HG02884 (cell line): Measurements from ENCODE around the gene CHURC1.
"Not testable (repeated sequence)": the region's sequence is repeated elsewhere in the genome, so short reads cannot be mapped to it uniquely, and the experiment has no call there.

Experiments
- ATAC-seq: cut with Tn5 transposase; IDR thresholded peaks from one replicate; pipeline ENCODE4 v1.9.1; 2021; ENCODE audit warnings: mild to moderate bottlenecking, moderate library complexity; ENCODE audit not compliant: unreplicated experiment

Gene CHURC1

DNA sequence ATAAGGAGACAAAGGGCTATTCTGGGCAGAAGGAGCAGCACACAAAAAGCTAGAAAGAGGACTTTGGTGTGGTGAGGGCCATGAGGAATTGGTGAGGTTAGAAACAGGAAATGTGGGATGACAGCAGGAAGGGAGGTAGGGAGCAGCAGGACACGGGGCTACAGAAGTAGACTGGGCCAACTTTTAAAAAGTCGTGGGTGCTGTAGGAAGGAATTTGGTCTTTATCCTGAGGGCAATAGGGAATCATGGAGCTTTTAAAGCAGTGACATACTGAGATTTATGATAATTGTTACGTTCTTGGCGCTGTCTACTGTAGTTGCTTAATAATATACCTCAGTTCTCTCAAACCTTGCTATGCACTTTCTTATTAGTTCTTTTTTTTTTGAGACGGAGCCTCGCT, 8.2 kb upstream of the CHURC1 start:
- no peak for ATAC-seq

DNA sequence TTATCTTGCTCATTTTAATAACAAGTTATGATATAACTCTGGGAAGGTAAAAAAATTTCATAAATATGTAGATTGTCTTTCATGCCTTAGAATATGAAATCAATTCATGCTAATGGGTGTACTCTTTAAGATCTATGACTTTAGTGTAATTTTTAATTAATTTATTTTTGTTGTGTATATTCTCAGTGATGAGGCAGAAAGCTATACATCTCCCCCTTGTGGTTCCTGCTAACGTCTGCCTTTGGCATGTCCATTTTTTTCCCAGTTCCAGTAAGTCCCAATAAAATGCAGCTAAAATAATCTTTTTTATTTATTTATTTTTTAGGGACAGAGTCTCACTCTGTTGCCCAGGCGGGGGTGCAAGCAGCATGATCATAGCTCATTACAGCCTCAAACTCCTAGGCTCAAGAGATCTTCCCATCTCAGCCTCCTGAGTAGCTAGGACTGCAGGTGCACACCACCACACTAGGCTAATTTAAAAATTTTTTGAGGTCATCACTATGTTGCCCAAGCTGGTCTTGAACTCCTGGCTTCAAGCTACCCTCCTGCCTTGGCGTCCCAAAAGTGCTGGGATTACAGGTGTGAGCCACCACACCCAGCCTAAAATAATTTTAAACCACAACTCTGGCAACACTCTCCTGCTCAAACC, 3.3 kb upstream of the CHURC1 start:
- ATAC-seq: no peak

DNA sequence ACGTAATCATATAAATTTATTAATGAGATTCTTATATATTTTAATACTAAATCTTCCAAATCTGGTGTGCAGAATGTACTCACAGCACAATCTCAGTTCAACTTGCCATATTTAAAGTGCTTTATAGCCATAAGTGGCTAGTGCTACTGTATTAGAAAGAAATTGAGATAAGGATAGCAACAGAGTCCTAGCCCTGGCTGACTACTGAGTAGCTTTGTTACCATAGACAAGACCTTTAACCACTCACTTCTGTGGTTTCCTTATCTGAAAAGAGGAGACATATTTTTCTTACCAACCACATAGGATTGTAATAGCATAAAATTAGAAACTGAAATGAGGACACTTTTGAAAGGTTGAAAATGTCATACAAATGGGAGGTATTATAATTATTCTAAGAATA, 2.0 kb upstream of the CHURC1 start:
- ATAC-seq: no peak

DNA sequence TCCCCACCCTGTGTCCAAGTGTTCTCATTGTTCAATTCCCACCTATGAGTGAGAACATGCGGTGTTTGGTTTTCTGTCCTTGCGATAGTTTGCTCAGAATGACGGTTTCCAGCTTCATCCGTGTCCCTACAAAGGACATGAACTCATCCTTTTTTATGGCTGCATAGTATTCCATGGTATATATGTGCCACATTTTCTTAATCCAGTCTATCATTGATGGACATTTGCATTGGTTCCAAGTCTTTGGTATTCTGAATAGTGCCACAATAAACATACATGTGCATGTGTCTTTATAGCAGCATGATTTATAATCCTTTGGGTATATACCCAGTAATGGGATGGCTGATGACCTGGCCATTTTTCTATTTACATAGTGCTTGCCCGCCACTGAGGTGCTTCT, 778 bp upstream of the CHURC1 start:
- ATAC-seq: not testable (repeated sequence)

DNA sequence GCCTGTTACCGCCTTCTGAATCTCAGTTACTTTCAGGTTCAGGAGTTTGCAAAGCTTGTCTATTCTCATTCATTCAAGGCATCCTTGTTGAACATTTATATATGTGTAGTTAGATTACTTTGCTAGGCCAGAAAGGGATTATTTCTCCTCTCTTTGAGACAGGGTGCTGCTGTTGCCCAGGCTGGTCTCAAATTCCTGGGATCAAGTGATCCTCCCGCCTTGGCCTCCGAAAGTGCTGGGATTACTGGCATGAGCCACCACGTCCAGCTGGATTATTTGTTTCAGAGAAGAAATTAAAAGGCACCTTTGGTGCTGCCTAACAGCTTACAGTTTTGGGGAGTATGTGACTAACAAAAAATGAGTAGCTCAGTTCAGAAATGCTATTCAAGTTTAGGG, 772 bp downstream of the CHURC1 start:
- no peak for ATAC-seq

DNA sequence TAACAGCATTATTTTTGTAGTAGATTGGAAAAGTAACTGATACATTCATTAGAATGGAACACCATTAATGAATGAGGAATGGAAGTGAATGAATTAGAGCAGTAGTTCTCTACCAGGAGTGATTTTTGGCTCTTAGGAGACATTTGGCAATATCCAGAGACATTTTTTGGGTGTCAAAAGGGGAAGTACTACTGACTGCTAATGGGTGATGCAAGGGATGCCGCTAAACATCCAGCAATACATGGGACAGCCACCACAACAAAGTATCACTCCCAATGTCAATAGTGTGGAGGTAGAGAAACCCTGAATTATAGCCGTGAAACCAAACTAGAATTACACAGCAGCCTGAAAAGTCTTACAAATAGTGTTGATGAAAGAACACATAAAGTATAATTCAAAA, 1.5 kb downstream of the CHURC1 start:
- ATAC-seq: no peak

DNA sequence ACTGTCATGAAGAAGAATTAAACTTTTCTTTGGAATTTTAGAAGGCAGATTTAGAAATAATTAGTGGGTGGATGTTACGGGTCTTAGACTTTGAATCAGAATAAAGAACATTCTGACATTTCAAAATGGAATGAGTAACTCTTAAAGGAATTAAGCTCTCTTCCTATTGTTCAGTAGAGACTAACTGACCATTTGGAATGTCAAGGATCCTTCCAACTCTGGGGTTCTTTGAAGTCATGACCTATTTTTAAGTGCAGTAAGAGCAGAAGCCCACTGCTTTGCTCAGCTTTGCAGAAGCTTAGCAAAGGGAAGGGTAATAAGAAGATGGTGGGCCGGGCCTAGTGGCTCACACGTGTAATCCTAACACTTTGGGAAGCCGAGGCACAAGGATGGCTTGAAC, 4.0 kb downstream of the CHURC1 start:
- no peak for ATAC-seq

DNA sequence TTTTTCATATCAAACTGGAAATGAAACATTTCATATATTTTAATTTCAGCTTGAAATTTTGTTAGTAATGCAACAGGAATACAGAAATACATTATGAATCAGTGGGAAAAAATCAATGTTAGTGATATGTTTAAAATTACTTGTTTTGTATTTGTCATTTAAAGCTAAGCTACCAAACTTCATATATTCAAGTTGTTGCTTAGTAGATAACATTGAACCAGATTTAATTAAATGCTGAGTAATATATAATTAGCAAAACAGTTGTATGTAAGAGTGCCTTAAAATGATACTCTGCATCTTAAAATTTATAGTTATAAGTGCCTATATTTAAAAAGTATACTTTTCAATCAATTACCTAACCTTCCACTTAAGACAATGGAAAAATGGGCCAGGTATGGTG, 5.0 kb downstream of the CHURC1 start:
- ATAC-seq: no peak

DNA sequence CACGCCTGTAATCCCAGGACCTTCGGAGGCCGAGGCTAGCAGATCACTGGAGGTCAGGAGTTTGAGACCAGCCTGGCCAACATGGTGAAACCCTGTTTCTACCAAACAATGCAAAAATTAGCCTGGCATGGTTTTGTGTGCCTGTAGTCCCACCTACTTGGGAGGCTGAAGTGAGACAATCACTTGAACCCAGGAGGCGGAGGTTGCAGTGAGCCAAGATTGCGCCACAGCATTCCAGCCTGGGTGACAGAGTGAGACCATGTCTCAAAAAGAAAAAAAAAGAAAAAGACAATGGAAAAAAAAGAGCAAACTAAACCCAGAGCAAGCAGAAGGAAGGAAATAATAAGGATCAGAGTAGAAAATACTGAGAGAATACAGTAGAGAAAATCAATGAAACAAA, 5.4 kb downstream of the CHURC1 start:
- no peak for ATAC-seq

DNA sequence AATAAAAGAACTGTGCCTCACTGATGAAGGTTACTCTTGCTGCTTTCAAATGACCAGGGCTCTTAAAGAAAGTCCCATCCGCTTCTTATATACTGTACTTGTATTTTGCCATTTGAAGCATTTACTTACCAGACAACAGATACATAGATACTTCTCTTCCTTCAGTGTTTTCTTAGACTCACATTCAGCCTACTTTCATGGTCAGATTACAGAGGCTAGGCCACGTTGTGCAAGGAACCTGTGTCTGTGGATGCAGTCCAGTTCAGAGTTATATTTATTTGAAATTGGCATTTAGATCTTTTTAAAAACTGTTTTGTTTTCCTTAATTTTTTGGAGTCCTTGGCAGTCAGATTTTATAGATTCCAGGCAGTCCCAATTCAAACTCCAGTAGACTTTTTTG, 6.2 kb downstream of the CHURC1 start:
- no peak for ATAC-seq

DNA sequence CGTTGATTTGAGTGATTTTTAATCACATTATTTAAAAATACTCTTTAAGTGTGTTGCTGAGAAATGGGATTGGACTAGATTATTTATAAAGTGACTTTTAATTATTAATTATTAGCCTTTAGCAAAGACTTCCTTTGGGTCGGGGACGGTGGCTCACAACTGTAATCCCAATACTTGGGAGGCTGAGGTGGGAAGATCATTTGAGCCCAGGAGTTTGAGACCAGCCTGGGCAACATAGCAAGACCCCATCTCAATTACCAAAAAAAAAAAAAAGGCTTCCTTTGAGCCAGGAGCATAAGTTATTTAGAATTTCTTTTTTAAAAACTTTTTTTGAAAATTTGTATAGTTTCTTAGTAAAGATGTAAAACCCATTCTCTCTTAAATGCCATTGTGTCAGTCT, 8.8 kb downstream of the CHURC1 start:
- ATAC-seq: no peak

DNA sequence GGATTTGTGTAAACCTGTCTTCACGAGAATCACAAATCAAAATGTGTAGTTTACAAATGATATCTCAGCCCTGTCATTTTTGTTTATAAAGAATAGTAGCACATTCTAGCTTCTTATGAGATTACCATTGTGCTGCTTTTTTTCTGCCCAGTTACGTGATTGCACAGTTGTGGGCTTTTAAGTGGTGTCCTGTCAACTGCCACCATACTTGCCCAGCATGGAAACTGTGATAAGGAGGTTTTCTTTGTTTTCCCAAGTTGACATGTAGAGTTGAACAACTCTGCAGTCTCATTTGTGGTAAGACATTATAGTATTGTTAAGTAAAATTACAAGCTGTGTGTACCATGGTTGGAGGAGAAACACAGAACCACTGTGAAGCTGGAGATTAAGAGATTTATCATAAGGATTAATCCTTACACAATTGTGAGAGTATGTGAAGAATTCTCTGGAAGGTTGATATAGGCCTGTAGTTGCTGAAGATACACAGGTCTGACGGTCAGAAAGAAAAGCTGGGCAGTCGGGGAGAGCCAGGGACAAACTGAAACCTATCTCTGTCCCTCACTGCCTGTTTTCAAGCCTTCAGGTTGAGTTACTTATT, 12.2 kb downstream of the CHURC1 start:
- ATAC-seq: no peak

DNA sequence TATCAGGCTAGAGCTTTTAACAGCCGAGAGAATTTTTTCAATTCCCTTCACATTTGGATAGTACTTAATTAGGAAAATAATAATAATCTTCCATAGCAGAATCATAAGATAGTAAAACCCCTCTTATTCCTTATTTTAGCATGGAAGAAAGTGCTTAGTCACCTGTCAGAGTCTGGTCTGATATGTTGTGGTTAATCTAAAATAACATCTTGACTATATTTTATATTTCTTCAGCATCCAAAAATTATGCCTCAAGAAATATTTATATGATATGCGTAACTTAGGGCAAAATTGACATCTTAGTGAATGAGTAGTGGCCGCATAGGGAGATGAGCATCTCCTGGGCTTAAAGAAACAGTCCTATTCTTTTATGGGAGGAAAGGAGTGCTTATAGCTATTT, 12.8 kb downstream of the CHURC1 start:
- ATAC-seq: no peak

DNA sequence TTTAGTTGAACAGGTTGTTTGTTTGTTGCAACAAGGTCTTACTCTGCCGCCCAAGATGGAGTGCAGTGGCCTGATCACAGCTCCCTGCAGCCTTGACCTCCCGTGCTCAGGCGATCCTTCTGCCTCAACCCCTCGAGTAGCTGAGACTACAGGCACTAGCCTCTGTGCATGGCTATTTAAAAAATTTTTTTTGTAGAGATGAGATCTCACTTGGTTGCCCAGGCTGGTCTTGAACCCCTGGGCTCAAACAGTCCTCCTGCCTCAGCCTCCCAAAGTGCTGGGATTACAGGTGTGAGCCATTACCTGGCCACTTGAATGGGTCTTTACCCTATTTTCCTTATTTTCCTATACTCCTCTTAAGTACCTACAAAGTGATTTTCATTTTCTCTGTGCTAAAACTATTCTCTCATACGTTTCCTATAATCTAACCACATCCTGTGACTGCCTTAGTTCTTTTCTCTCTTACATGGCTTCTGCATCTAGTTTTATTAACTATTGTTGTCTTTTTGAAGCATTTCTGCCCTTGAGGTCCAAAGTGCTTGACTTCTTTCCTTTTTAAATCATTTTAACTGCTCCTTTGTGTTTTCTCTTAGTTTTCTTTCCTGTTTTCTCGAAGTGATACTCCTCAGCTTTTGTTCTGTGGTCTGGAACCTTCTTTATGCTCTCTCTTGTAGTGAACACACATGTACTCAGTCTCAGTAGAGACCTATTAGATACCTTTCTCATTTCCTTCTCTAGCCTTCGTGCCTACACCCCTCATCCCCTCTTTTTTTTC, 14.2 kb downstream of the CHURC1 start:
- no peak for ATAC-seq

DNA sequence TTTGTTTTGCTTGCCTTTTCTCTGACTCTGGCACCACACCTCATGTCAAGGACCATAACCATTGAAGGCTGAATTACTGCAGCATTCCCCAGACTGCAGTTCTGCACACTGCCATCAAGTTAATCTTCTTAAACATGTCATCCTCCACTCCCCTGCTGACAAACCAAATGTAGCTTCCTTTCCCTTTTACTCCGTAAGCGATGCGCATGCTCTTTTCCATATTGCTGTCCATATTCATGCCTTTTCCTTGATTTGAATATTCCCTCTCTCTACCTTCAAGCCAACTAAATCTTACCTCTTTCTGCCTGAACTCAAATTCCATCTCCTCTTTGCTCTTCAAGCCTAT, 14.7 kb downstream of the CHURC1 start:
- ATAC-seq: no peak

DNA sequence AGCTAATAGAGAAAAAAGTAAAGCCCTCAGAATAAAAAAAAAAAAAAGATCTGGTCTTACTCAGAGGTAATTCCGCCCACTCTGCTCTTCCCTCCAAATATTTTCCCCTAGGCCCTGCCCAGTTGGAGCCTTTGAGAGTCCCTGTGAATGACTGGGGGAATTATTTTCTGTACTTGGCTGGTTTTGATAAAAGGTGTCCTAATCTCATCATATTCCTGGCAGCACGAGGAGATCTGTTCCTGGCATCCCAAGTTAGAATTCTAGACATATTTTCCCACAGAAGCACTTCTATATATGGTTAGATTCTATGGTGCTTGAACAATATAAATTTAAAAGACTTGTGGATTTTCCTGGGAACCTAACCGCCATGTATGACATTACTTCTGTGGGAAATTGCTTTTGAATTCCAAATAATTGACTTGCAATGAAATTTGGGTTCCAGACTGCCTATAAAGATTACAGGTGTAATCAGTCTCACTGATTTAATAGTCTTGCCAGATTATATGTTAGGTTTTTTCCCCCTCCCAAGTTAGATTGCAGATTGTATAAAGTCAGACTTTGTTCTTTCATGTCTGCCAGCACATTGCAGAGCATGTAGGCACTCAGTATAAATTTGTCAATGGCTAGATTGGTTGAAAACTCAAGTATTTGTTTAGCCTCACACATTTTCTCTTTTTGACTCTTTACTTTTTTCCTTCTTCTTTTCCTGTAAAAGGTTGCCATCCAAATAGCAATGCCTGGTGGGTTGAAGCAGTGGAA, 16.0 kb downstream of the CHURC1 start:
- no peak for ATAC-seq

DNA sequence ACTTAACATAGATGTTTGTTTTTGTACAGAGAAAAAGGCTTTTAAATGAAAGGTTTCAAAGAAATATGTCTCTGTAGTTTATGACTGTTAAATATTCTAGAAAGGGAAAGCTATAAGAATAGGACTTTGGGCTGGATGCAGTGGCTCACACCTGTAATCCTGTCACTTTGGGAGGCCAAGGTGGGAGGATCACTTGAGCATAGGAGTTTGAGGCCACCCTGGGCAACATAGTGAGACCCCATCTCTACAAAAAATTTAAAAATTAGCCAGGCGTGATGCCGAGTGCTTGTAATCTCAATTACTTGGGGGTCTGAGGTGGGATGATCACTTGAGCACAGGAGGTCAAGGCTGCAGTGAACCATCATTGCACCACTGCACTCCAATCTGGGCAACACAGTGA, 16.9 kb downstream of the CHURC1 start:
- no peak for ATAC-seq

DNA sequence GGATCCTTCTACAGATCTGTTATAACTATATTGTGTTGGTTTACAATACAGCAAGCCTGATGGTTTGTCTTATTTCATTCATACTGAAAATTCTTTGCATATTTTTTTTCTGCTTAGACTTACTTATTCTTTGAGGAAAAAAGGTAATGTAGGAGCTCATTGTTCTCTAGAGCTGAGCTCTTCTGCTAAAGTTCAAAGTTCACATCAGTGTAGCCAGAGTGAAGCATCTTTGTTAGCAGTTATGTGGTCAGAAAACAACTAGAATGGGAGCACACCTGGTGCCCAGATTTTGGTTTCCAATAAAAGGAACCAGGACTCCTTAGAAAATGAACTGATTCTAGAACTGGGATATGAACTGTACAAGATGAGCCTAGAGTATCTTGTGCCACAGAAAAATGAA, 18.0 kb downstream of the CHURC1 start:
- no peak for ATAC-seq

DNA sequence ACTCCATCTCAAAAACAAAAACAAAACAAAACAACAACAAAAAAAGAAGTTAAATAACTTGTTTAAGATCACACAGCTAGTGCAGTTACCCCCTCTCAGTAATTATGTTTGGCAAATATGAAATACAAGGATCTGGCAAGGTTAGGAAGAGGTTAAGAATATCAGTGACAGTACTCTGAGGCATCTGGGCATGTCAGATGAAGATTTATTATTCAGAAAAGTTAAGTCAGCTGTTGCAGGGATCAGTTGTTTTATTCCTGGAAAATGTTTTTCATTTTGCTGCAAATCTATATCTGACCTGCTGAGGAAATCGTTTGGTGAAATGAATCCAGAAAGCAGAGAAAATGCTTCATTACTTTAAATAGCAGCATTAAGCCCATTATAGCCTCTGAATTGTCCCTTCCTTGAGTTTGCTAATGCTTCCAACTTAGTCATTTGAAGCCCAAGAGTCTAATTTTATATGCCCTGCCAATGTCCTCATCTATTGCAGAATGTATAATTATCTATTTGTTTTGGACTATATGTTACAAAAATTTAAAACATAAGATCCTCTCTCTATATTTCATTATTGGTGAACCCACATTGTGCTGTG, 20.2 kb downstream of the CHURC1 start:
- no peak for ATAC-seq

DNA sequence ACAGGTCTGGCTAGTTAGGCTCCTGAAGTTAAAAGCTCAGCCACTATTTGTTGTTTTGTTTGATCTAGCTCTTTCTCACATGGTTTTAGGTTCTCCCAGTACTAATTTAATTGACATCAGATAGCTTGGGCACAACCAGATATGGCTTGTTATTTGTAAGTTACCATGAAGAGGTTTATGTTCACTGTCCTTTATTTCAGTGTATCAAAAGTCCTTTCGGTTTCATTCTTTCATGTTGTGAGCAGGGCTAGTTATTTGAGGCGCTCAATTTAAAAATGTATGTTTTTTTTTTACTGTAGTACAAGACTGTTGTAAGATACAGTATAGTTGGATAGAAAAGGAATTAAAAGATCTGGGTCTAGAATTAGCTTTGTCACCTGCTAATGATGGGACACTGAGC, 21.3 kb downstream of the CHURC1 start:
- no peak for ATAC-seq

DNA sequence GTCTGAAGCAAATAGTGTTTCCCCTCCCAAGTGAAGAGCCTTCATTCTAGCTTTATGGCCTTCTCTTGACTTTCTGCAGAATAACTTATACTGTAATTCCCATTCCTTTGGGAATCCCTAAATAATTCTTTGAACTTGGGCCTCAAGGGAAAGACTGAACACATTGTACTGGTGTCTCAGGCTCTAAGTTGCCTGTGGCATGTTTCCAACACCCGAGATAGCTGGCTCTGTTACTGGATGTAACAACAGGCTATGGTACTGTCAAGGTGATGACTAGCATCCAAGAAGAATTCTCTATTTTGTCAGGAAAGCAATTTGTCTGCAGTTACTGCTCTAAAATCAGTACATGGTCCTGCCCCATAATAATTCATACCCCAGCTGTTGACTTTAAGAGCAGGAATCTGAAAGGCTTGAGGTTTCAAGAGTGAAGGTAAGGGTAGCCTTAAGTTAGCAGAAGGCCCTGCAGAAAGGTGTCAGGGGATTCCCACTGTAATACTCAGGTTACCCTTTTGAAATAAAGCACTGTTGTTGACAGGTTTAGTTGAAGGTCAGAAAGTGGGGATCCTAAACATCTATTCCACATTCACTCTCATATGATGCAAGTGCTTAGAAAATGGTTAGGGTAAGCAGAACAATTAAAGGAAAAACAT, 23.0 kb downstream of the CHURC1 start:
- ATAC-seq: no peak
